H7 (cell line): ENCODE results near the gene CUBN. TPM values are rescaled to one million over a fixed set of nuclear protein-coding genes. Genes with fewer than 3 reads are reported as not detected.

Experiments used
- DNase-seq: peaks from one replicate; pipeline ENCODE4 v3.0.0; 2012
- H3K27me3 ChIP-seq: 2 replicates; pipeline ENCODE4 v1.6.0; 2011; ENCODE audit warnings: mild to moderate bottlenecking, low read length; ENCODE audit not compliant: control insufficient read depth, insufficient read depth
- H3K36me3 ChIP-seq: replicated peaks from 2 replicates; pipeline ENCODE4 v1.5.1; 2011; ENCODE audit warnings: low read length; ENCODE audit not compliant: control insufficient read depth, insufficient read depth
- H3K4me3 ChIP-seq: 2 replicates; pipeline ENCODE4 v1.5.1; 2011; ENCODE audit warnings: low read depth, mild to moderate bottlenecking, control low read depth, low read length, moderate library complexity; ENCODE audit not compliant: insufficient read depth
- total RNA-seq: library from RNA; depleted of rRNA; stranded (reverse); fragments of >200 nt; shearing (Covaris generic); gene quantifications from 2 replicates; pipeline ENCODE4 v1.2.3, GENCODE V29; 2014; rRNA removed

CUBN gene
- total RNA-seq, 1 experiment from 2014 or later, result 0.10 TPM

- Histone ChIP-seq H3K27me3 (no peaks in the 10 kb centered on the region), H3K4me3 (no peak overlapping the region), H3K36me3 (no peaks in the 10 kb centered on the region)
- DNase-seq, result no peak
These were observed 341.5 kb downstream of the CUBN start for GRCh38 chr10:16788125-16788524.

DNA sequence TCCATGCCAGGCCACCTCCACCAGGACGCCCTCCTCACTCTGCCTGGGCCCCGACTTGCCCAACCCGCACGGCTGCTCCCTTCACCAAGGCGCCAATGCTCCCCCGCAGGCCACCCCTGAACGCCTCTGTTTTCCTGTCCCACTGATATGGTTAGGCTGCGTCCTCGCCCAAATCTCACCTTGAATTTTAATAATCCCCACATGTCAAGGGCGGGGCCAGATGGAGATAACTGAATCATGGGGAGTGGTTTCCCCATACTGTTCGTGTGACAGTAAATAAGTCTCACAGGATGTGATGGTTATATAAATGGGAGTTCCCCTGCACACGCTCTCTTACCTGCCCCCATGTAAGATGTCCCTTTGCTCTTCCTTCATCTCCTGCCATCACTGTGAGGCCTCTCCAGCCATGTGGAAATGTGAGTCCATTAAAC is 342.2 kb downstream of the CUBN start:
- no peak for DNase-seq
- H3K27me3 ChIP-seq, result no peaks in the 10 kb centered on the region
- H3K4me3 ChIP-seq, result no peak overlapping the region
- H3K36me3 ChIP-seq, result no peaks in the 10 kb centered on the region

DNA sequence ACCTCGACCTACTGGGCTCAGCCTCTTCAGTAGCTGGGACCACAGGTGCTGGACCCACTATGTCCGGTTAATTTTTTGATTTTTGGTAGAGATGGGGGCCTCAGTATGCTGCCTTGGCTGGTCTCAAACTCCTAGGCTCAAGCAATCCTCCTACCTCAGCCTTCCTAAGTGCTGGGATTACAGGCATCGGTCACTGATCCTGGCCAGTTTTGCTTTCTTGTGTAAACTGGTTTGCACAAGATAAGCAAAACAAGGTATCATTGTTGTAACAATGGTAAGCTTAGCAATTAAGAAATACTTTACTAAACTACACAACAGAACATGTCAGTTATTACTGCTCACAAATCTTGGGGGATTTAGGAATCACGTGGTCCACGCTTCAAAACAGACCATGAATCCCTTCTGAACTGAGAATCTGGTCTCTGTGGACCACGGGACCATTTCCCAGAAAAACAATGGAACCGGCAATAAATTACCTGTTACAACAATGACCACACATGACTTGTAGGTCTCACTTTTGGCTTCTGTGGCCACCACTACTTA is 349.2 kb downstream of the CUBN start:
- no peaks in the 10 kb centered on the region for H3K36me3 ChIP-seq
- no peaks in the 10 kb centered on the region for H3K27me3 ChIP-seq
- DNase-seq, result no peak
- H3K4me3 ChIP-seq, result no peak overlapping the region

DNA sequence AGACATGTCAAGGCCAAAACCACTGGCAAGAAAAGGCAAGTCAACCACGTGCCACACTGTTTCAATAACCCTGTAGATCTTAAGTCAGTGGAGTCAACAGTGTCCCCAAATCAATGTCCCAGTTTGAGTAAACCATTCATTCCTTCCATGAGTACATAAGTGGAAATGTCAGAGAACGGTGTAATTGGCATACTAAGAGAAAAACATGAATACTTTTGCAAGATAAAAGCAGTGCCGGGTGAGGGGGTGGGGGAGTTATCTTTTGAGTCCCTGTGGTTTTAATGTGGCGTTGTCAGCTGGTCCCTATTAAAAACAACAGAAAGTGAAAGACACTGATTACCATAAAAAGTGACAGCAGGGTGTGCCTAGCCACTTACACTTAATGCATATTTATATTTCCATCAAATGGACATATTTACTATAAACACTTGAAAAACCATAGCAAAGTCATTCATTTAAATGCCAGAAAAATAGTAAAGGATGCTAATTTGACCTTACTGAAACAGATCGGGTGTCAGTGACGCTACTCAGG is 350.2 kb downstream of the CUBN start:
- H3K36me3 ChIP-seq, result no peaks in the 10 kb centered on the region
- DNase-seq, result no peak
- H3K27me3 ChIP-seq, result no peaks in the 10 kb centered on the region
- no peak overlapping the region for H3K4me3 ChIP-seq

DNA sequence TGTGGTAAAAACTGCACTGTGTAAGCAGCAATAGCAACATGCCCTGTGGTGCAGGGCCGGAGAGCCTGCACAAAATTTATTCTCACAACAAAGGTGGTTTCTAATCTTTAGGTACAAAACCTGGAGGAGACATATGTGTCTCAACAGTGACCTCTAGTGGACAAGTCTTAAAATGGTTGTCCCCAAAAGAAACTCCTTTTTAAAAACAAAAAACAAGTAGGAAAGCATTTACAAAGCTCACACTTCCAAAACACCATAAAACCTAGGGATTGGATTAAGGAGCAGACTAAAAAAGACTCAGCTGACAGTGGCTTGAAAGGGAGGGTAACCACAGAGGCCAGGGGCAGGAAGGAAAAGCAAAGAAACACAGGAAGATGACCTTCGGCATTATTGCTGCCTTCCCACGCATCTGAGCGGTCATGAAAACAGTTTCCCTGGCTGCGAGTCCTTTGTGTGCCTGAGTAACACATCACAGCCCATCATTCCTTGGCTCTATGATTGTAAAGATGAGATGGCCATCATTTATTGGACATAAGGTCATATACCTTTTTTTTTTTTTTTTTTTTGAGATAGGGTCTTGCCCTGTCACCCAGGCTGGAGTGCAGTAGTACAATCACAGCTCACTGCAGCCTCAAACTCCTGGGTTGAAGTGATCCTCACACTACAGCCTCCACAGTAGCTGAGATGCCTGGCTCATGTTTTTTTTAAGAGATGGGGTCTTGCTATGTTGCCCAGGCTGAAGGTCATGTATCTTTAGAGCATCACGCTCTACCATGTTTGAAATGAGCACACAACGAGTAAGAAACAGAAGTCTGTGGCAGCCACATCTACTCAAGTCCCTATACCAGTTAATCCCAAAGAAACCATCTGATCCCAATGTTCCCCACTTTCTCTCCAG is 351.9 kb downstream of the CUBN start:
- Histone ChIP-seq H3K36me3 (no peaks in the 10 kb centered on the region), H3K4me3 (no peak overlapping the region), H3K27me3 (no peaks in the 10 kb centered on the region)
- peak; percentile 65 for DNase-seq

- Histone ChIP-seq H3K4me3 (no peak overlapping the region), H3K36me3 (no peaks in the 10 kb centered on the region), H3K27me3 (no peaks in the 10 kb centered on the region)
- DNase-seq, result no peak
These were observed 352.7 kb downstream of the CUBN start for GRCh38 chr10:16776896-16777295.

Other genes starting within 250 kb of the CUBN start
- gene TRDMT1, start 71.9 kb upstream of the CUBN start, total RNA-seq, result 8.0 and 8.6 TPM in 2 replicates
- gene VIM, start 98.4 kb upstream of the CUBN start, total RNA-seq, result 1,966 TPM in 2 replicates